ENCODE measurements around the gene SLC14A1.

The SLC14A1 gene

GRCh38 chr18:45715212-45715780 is 8.7 kb upstream of the SLC14A1 start:
- Histone ChIP-seq H3K27me3 (ENCODE audit: insufficient read depth, low read length, poor library complexity, severe bottlenecking) (no peaks in the 10 kb centered on the region), H3K4me1 (ENCODE audit: insufficient read depth, low read length, poor library complexity, severe bottlenecking) (peaks cover 11% of the 10 kb centered on the region), H3F3A (ENCODE audit: low read depth) (no peaks in the 10 kb centered on the region), H3K36me3 (ENCODE audit: insufficient read depth, low read length) (no peaks in the 10 kb centered on the region), H4K20me1 (ENCODE audit: insufficient read depth, low read length, poor library complexity, severe bottlenecking) (no peaks in the 10 kb centered on the region), H3K9me3 (ENCODE audit: insufficient read depth, low read depth, low read length) (no peaks in the 10 kb centered on the region), H3K9me2 (replicated peaks; ENCODE audit: low read depth, low read length) (no peaks in the 10 kb centered on the region), H3K9ac (ENCODE audit: low read depth, low read length, poor library complexity, severe bottlenecking) (no peak overlapping the region), H2AFZ (ENCODE audit: low read length) (no peak overlapping the region), H3K4me2 (ENCODE audit: low read depth, low read length, poor library complexity, severe bottlenecking) (no peak overlapping the region), H3K4me3 (ENCODE audit: low read length, poor library complexity, severe bottlenecking) (no peak overlapping the region), H3K79me2 (ENCODE audit: insufficient read depth, low read length) (no peaks in the 10 kb centered on the region)
- TF ChIP-seq CTCF (conservative IDR thresholded peaks at IDR 0.05; ENCODE audit: low read length): no peak

GRCh38 chr18:45719106-45719505 is 4.9 kb upstream of the SLC14A1 start:
- Histone ChIP-seq H3K4me1 (ENCODE audit: insufficient read depth, low read length, poor library complexity, severe bottlenecking) (peaks cover 18% of the 10 kb centered on the region), H3K9ac (ENCODE audit: low read depth, low read length, poor library complexity, severe bottlenecking) (no peak overlapping the region), H3K4me2 (ENCODE audit: low read depth, low read length, poor library complexity, severe bottlenecking) (no peak overlapping the region), H3F3A (ENCODE audit: low read depth) (no peaks in the 10 kb centered on the region), H3K4me3 (ENCODE audit: low read length, poor library complexity, severe bottlenecking) (no peak overlapping the region), H3K9me2 (replicated peaks; ENCODE audit: low read depth, low read length) (no peaks in the 10 kb centered on the region), H3K36me3 (ENCODE audit: insufficient read depth, low read length) (no peaks in the 10 kb centered on the region), H3K27me3 (ENCODE audit: insufficient read depth, low read length, poor library complexity, severe bottlenecking) (no peaks in the 10 kb centered on the region), H4K20me1 (ENCODE audit: insufficient read depth, low read length, poor library complexity, severe bottlenecking) (no peaks in the 10 kb centered on the region), H2AFZ (ENCODE audit: low read length) (no peak overlapping the region), H3K79me2 (ENCODE audit: insufficient read depth, low read length) (no peaks in the 10 kb centered on the region), H3K9me3 (ENCODE audit: insufficient read depth, low read depth, low read length) (no peaks in the 10 kb centered on the region)
- TF ChIP-seq EZH2phosphoT487 (IDR thresholded peaks at IDR 0.05; ENCODE audit: borderline replicate concordance) (no peak), CTCF (conservative IDR thresholded peaks at IDR 0.05; ENCODE audit: low read length) (no peak)

- Histone ChIP-seq H2AFZ (ENCODE audit: low read length) (no peak overlapping the region), H3K9me3 (ENCODE audit: insufficient read depth, low read depth, low read length) (no peaks in the 10 kb centered on the region), H3K27me3 (ENCODE audit: insufficient read depth, low read length, poor library complexity, severe bottlenecking) (no peaks in the 10 kb centered on the region), H3K4me3 (ENCODE audit: low read length, poor library complexity, severe bottlenecking) (no peak overlapping the region), H3K4me1 (ENCODE audit: insufficient read depth, low read length, poor library complexity, severe bottlenecking) (peaks cover 12% of the 10 kb centered on the region), H3K79me2 (ENCODE audit: insufficient read depth, low read length) (no peaks in the 10 kb centered on the region), H4K20me1 (ENCODE audit: insufficient read depth, low read length, poor library complexity, severe bottlenecking) (no peaks in the 10 kb centered on the region), H3K4me2 (ENCODE audit: low read depth, low read length, poor library complexity, severe bottlenecking) (no peak overlapping the region), H3K36me3 (ENCODE audit: insufficient read depth, low read length) (no peaks in the 10 kb centered on the region), H3F3A (ENCODE audit: low read depth) (no peaks in the 10 kb centered on the region), H3K9me2 (replicated peaks; ENCODE audit: low read depth, low read length) (no peaks in the 10 kb centered on the region), H3K9ac (ENCODE audit: low read depth, low read length, poor library complexity, severe bottlenecking) (no peak overlapping the region)
- TF ChIP-seq CTCF (conservative IDR thresholded peaks at IDR 0.05; ENCODE audit: low read length) (peak; percentile 88), EZH2phosphoT487 (IDR thresholded peaks at IDR 0.05; ENCODE audit: borderline replicate concordance) (no peak)
These were observed 1.1 kb upstream of the SLC14A1 start for GRCh38 chr18:45722899-45723298.

All from Loucy (cell line).